ENCODE data around the gene AMPD1. TPM values are rescaled to one million over a fixed set of nuclear protein-coding genes. Genes with fewer than 3 reads are reported as not detected.

The AMPD1 gene
- total and polyA plus RNA-seq, 2 of the 13 experiments (the other 11 are each of a cell fraction or from before 2014, with no cell fraction given) = not detected

- TF ChIP-seq, protein P1, sequence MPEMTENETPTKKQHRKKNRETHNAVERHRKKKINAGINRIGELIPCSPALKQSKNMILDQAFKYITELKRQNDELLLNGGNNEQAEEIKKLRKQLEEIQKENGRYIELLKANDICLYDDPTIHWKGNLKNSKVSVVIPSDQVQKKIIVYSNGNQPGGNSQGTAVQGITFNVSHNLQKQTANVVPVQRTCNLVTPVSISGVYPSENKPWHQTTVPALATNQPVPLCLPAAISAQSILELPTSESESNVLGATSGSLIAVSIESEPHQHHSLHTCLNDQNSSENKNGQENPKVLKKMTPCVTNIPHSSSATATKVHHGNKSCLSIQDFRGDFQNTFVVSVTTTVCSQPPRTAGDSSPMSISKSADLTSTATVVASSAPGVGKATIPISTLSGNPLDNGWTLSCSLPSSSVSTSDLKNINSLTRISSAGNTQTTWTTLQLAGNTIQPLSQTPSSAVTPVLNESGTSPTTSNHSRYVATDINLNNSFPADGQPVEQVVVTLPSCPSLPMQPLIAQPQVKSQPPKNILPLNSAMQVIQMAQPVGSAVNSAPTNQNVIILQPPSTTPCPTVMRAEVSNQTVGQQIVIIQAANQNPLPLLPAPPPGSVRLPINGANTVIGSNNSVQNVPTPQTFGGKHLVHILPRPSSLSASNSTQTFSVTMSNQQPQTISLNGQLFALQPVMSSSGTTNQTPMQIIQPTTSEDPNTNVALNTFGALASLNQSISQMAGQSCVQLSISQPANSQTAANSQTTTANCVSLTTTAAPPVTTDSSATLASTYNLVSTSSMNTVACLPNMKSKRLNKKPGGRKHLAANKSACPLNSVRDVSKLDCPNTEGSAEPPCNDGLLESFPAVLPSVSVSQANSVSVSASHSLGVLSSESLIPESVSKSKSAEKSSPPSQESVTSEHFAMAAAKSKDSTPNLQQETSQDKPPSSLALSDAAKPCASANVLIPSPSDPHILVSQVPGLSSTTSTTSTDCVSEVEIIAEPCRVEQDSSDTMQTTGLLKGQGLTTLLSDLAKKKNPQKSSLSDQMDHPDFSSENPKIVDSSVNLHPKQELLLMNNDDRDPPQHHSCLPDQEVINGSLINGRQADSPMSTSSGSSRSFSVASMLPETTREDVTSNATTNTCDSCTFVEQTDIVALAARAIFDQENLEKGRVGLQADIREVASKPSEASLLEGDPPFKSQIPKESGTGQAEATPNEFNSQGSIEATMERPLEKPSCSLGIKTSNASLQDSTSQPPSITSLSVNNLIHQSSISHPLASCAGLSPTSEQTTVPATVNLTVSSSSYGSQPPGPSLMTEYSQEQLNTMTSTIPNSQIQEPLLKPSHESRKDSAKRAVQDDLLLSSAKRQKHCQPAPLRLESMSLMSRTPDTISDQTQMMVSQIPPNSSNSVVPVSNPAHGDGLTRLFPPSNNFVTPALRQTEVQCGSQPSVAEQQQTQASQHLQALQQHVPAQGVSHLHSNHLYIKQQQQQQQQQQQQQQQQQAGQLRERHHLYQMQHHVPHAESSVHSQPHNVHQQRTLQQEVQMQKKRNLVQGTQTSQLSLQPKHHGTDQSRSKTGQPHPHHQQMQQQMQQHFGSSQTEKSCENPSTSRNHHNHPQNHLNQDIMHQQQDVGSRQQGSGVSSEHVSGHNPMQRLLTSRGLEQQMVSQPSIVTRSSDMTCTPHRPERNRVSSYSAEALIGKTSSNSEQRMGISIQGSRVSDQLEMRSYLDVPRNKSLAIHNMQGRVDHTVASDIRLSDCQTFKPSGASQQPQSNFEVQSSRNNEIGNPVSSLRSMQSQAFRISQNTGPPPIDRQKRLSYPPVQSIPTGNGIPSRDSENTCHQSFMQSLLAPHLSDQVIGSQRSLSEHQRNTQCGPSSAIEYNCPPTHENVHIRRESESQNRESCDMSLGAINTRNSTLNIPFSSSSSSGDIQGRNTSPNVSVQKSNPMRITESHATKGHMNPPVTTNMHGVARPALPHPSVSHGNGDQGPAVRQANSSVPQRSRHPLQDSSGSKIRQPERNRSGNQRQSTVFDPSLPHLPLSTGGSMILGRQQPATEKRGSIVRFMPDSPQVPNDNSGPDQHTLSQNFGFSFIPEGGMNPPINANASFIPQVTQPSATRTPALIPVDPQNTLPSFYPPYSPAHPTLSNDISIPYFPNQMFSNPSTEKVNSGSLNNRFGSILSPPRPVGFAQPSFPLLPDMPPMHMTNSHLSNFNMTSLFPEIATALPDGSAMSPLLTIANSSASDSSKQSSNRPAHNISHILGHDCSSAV (CRISPR knock-in tag; IDR thresholded peaks at IDR 0.05; ENCODE audit: borderline replicate concordance) = 0 out of 2 replicates have a peak, but pooled peaks have one; percentile 31
- TF ChIP-seq TRIM24 (CRISPR knock-in tag; IDR thresholded peaks at IDR 0.05) (no peak), THYN1 (CRISPR knock-in tag; IDR thresholded peaks at IDR 0.05; ENCODE audit: borderline replicate concordance, low read depth) (no peak), ZNF678 (CRISPR knock-in tag; IDR thresholded peaks at IDR 0.05) (0 out of 2 replicates have a peak, but pooled peaks have one; percentile 43), PHF21A (CRISPR knock-in tag; IDR thresholded peaks at IDR 0.05) (no peak), NCOA2 (CRISPR knock-in tag; IDR thresholded peaks at IDR 0.05) (no peak), ZHX1 (CRISPR knock-in tag; IDR thresholded peaks at IDR 0.05; ENCODE audit: low read depth) (peak; percentile 49; the same call in 1 of the 2 replicates), ZNF761 (CRISPR knock-in tag; conservative IDR thresholded peaks at IDR 0.05) (no peak), MED8 (CRISPR knock-in tag; IDR thresholded peaks at IDR 0.05; ENCODE audit: insufficient replicate concordance) (no peak), ZNF484 (CRISPR knock-in tag; IDR thresholded peaks at IDR 0.05; ENCODE audit: borderline replicate concordance, low read depth) (no peak), HCFC1 (IDR thresholded peaks at IDR 0.05; ENCODE audit: low read depth, low read length) (no peak), ZNF598 (CRISPR knock-in tag; IDR thresholded peaks at IDR 0.05; ENCODE audit: borderline replicate concordance) (no peak), ZFP62 (CRISPR knock-in tag; IDR thresholded peaks at IDR 0.05) (no peak), ZNF337 (CRISPR knock-in tag; IDR thresholded peaks at IDR 0.05; ENCODE audit: borderline replicate concordance, low read depth) (no peak), IRF1 (CRISPR knock-in tag; IDR thresholded peaks at IDR 0.05; ENCODE audit: low read depth) (no peak), BORCS8-MEF2B (CRISPR knock-in tag; IDR thresholded peaks at IDR 0.05) (no peak)
- TF ChIP-seq, protein P2, sequence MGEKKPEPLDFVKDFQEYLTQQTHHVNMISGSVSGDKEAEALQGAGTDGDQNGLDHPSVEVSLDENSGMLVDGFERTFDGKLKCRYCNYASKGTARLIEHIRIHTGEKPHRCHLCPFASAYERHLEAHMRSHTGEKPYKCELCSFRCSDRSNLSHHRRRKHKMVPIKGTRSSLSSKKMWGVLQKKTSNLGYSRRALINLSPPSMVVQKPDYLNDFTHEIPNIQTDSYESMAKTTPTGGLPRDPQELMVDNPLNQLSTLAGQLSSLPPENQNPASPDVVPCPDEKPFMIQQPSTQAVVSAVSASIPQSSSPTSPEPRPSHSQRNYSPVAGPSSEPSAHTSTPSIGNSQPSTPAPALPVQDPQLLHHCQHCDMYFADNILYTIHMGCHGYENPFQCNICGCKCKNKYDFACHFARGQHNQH (CRISPR knock-in tag; IDR thresholded peaks at IDR 0.05) = 0 out of 2 replicates have a peak, but pooled peaks have one; percentile 2
Measured at GRCh38 chr1:114669562-114670082, 25.7 kb downstream of the AMPD1 start, which contains the start of gene DENND2C (continued).
